Activated gamma-delta T cell (primary cell): ENCODE measurements around the gene MLLT3.

Source experiments
- DNase-seq: peaks from one replicate; lab custom pipeline; 2025; lab: John Stamatoyannopoulos, UW

The MLLT3 gene

DNA sequence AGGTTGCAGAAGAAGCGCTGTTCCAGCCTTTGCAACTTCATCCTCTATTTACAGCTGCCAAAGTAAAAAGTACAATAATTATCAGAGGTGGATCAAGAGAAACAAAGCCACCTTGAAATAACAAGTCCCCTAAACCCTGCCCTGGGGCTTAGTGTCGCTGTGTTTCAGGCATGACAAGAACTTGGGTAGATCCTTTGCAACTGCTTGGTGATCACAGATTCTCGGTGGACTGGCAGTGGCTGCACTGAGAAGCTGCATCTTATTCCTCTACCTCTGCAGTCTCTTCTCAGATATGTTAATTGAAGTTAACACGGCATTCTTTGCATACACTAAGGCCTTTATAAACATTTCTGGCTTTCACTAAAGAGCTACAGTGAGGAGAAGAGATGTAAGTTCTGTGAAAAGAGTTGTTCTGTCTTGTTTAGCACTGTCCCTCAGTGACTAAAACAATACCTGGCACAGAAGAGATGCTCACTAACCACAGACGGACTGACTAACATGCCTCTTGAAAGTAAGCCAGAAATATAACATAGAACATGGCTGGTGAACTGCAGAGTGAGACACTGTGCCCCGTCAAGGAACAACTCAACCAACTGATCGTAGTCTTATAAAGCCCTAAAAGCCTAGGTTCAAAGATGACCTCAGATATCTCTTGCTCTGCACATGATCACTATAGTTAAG is 144.2 kb downstream of the MLLT3 start:
- DNase-seq = no peak

DNA sequence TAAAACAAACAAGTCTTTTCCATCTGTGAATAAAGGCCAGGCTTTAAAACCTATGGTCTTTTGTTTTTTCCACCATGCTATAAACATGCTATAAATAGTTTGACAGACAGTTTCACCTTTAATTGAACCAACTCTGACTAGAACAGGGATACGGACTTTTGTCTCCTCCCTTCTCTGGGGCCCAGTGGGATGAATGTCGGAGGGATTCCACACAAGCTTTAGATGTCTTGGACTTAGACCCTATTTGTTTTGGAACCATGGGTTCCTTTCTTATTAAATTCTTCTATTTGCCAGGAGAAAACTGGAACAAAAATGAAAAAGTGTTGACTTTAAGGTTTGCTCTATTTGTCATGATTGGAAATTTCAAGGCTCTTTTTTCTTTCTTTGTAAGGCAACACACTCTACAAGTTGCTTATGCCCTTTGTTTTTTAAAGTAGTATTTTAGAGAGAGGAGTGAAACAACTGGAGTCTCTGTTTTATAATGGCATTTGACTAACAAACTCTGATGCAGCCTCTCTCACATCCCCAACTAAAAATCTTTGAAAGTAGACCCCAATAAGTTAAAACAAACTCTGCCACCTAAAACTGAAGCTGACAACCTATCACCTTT is 145.3 kb downstream of the MLLT3 start:
- DNase-seq = no peak

- DNase-seq = no peak
Measured at GRCh38 chr9:20474496-20474895, 147.8 kb downstream of the MLLT3 start.

GRCh38 chr9:20473515-20474013 is 148.7 kb downstream of the MLLT3 start:
- DNase-seq = no peak

DNA sequence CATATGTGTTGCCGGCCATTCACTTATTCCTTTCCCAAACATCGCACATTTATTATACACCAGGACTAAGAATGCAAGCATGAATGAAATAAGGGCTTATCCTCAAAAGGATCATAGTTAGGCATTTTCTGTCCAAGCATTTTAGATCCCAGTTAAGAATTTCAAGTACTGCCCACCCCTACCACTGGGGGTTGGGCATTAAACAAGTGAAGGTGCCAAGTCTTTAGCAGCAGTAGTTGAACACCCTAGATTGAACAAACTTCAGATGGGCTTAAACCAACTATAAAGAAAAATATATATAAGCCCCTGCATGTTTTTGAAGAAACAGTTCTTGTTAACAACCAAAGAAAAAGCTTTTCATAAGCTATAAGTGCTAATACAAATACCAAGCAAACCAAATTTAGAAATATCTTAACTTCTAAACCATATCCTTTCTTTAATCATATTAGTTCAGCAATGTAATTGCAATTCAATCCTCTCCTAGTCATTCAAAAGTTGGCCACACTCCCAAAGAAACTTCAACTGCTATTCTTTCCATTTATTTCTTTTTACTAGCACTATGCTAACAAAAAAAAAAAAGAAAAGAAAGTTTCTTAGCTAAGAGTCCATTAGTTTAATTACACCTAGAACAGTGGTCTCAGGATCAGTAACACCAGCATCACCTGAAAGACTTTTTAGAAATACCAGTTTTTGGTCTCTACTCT is 149.8 kb downstream of the MLLT3 start:
- no peak for DNase-seq

DNA sequence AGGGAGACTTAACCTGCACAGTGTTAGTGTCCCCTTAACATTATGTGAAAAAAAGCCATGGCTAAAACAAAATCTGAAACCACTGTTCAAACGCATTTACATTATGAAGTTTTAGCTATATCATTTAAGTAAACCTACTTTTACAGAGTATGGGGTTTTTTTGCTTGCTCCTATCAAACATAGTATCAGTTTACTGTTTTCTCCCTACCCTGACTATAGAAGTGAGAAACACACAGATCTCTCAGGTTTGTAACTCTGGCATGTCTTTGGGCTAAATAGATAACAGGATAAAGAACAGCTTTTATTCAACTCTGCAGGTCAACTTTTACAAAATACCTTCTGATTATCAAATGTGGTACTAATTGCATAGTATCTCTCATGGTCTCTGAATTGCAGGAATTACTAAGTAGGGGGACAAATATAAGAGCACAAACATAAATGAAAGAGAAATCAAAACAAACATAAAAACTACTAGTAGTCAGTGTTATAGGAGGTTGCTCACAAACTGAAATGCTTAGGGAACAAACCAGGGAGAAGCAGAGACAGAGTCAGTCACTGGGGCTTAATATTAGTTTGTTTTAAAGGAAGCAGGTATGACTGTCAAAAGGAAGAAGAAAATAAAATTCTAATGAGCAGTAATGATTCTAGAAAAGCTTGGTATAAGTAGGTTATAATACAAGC is 155.8 kb downstream of the MLLT3 start:
- no peak for DNase-seq

DNA sequence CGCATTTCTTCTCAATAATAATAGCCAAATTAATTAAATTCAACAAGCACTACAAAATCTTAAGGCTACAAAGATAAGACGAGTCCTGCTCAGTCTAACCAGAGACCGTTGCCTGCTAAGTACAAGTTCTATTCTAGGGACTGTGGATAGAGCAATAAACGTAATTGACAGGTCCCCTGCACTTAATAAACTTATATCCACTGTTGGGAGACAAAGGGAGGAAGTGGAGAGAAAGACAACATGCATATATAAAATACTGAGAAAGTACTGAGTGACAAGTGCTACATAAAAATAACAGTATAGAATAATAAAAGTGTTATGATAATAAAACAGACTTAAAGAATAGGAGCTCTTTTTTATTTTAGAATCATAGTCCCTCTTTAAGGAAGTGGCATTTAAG is 158.1 kb downstream of the MLLT3 start:
- no peak for DNase-seq

DNA sequence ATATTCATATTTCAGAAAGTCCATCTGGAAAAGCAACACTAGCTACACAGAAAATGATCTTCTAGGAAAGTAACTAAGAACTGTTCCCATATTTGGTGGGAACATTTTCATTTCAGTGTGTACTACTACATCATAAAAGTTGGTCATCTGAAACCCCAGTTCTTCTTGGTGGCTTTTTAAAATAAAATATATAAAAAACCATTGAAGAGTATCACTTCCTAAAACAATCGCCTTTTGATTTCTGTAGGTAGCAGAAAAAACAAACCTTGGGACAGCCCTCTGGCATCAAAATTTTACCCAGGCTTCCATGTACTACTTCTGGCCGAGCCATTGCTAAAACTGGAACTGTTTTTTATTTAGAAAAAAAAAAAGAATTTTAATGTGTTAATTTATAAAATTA is 158.5 kb downstream of the MLLT3 start:
- no peak for DNase-seq

DNA sequence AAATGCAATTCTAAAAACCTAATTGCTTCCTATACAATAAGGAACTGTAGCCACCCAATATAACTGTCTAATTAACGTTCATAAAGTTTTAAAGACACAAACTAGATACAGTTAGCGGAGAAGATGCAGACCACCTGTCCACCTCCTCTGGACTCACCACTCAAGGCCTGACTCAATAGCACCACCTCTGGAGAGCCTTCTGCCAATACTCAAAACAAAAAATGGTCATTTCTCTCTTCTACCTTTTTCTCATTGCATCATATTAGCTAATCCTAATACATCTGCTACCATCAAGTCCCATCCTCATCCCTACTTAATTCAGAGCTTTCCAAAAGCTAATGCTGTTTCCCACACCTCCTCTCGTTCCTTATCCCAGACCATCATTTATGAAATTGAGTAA is 159.9 kb downstream of the MLLT3 start:
- DNase-seq = no peak

DNA sequence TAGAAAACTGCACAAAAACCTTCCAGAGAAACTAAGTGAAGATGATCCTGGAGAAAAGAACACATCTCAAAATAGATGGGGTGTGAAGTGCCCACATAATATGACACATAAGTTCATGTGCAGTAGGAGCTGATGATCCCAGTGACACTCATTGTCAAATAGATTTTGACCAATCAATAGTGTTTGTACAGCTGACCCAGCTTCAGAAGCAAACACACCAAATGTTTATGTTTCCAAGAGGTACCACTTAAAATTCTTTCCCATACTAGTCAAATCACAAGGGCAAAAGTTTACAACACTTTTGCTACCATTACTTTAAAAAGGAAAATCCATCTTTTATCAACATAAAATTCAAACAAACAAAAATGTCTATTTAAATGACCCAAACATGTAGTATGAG is 175.0 kb downstream of the MLLT3 start:
- DNase-seq = no peak

DNA sequence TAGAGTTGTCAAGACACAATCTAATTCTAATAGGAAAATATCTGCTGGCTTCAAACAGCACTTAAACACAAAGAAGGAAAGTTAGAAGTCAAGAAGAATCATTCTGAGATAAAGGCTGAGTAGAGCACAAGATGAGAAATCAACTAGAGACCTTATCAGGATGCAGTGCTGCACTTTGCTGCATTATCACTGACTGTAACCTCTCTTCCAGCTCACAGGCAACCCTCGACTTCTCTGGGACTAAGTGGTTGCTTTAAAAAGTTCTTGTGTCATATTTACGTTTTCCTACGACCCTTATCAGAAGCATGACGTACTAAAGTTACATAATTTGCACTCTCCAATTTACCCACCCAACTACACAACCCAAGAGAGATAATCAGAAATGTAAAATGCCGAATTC is 176.1 kb downstream of the MLLT3 start:
- DNase-seq = no peak

- no peak for DNase-seq
Measured at GRCh38 chr9:20442461-20443319, 179.6 kb downstream of the MLLT3 start.

DNA sequence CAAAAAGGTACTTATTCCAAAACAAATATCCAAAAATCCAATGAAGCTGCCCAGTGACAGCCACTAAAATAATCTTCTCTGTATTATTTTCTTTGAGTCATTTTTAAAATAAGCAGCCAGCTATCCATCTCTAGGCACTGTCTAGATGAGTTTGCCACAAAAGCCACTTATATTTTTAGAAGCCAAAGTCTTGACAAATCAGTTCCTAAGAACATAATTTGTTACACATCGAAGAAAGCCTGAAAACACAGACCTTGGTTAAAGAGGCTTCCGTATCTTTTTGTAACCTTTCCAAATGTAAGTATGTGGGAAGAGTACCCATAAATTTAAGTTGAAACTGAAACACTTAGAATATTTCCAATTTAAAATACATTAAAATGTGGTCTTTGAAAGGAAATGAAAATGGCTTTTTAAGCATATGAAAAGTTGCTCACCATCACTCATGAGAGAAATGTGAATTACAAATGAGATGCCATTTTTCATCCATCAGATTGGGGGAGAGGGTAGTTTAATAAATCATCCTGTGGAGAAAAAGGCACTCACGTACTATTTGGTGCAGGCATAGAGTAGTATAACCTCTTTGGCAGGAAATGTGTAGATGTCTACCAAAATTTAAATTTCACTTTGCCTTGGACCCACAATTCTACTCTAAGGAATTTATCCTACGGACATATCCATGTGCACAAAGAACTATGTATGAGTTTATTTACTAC is 180.4 kb downstream of the MLLT3 start:
- DNase-seq = no peak

DNA sequence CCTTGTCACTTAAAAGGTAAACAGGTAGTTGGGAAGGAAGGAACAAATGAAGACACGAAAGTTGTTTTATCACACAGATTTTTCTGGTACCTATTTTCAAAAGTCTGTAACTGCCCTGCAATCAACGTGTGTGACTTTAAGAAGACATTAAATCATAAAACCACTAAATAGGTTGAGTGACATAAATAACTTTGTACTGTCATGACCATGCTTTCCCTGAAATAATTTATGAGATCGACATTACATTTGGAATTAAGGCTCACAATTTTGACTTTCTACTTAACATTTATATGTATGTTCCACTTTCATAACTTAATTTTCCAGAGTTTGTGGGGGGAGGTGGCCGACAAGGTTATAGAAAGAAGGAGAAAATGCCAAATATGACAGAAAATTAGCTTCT is 181.1 kb downstream of the MLLT3 start:
- DNase-seq = no peak

DNA sequence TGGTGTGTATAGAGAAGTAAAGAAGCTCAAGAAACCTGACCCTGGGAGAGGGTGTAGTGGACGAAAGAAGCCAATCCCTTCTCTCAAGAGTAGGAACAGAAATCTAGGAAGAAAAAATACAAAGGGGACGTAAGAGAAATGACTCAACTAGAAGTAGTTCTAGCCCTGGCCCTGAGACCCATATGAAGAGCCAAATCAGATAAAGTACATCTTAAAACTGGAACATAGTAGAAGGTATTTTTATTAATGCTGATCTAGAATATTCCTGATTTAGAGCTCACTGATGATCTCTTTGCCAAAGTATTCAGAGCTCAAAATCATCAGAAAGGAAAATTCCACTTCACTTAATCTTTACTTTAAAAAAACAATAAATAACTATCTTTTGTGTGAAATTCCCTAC is 184.8 kb downstream of the MLLT3 start:
- DNase-seq = no peak

- no peak for DNase-seq
Measured at GRCh38 chr9:20436476-20437195, 185.7 kb downstream of the MLLT3 start.

DNA sequence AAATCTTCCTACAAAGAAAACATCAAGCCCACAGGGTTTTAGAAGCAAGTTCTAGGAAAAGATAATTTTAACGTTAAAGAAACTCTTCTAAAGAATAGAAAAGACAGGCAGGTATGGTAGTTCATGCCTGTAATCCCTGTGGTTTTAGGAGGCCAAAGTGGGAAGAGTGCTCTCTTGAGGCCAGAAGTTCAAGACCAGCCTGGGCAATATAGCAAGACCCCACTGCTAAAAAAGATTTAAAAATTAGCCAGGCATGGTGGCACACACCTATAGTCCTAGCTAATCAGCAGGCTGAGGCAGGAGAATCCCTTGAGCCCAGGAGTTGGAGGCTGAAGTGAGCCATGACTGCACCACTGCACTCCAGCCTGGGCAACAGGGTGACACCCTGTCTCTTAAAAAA is 193.3 kb downstream of the MLLT3 start:
- no peak for DNase-seq

DNA sequence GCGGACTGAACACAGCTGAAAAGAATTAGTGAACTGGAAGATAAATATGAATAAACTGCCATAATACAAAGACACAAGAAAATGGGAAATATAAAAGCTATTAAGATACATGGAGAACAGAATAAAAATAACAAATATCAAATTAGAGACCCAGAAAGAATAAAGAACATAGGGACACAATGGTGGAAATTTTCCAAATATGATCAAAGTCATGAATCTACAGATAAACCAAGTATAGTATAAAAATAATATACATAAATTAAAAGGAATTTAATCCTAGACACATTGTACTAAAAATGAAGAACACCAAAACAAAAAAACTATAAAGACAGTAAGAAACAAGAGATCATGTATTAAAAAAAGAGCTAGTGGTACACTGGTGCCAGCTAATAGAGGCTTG is 194.9 kb downstream of the MLLT3 start:
- no peak for DNase-seq

GRCh38 chr9:20426019-20426418 is 196.3 kb downstream of the MLLT3 start:
- DNase-seq = no peak

- no peak for DNase-seq
Measured at GRCh38 chr9:20419533-20419932, 202.8 kb downstream of the MLLT3 start.
